Mesothelial cell of epicardium (in vitro differentiated cells): ENCODE results near the gene VGLL4. TPM values are rescaled to one million over a fixed set of nuclear protein-coding genes. Genes with fewer than 3 reads are reported as not detected.

ENCODE experiments used
- DNase-seq, 2 experiments: peaks; one replicate each; pipeline ENCODE4 v3.0.0; 2021; ENCODE audit warnings: low spot score in 2 of 2; ENCODE audit not compliant: unreplicated experiment in 2 of 2
- H3K27ac Mint-ChIP-seq: 2 replicates; pipeline ENCODE4 v1.8.0; 2021; ENCODE audit warnings: mixed read lengths
- H3K27me3 Mint-ChIP-seq: 2 replicates; pipeline ENCODE4 v1.8.0; 2021; ENCODE audit warnings: low read depth, mixed read lengths
- H3K36me3 Mint-ChIP-seq: 2 replicates; pipeline ENCODE4 v1.8.0; 2021; ENCODE audit warnings: mixed read lengths
- H3K4me1 Mint-ChIP-seq: 2 replicates; pipeline ENCODE4 v1.8.0; 2021; ENCODE audit warnings: mixed read lengths
- H3K4me3 Mint-ChIP-seq: 2 replicates; pipeline ENCODE4 v1.8.0; 2021; ENCODE audit warnings: mild to moderate bottlenecking, moderate library complexity, mixed read lengths
- H3K9me3 Mint-ChIP-seq: 2 replicates; pipeline ENCODE4 v1.8.0; 2021; ENCODE audit warnings: mixed read lengths
- CTCF ChIP-seq: fragments of 200-600 bp; sonication (generic); IDR thresholded peaks from one replicate; pipeline ENCODE4 v1.5.0; 2021; ENCODE audit warnings: antibody characterized with exemption; ENCODE audit not compliant: unreplicated experiment
- total RNA-seq: library from RNA; stranded (reverse); gene quantifications from 3 replicates; pipeline ENCODE4 v1.2.1, GENCODE V29; 2021

VGLL4 gene
- total RNA-seq, 1 donor from 2014 or later = 140 TPM

GRCh38 chr3:11636394-11636770 lies 7.3 kb downstream of the VGLL4 start:
- Mint-ChIP-seq H3K27me3 (no peaks in the 10 kb centered on the region), H3K36me3 (no peaks in the 10 kb centered on the region), H3K4me1 (peaks cover 93% of the 10 kb centered on the region), H3K9me3 (no peaks in the 10 kb centered on the region), H3K27ac (peak overlapping the region; percentile 80), H3K4me3 (peak overlapping the region; percentile 28)
- DNase-seq = no peak
- TF ChIP-seq CTCF = no peak

GRCh38 chr3:11635680-11636393 lies 7.9 kb downstream of the VGLL4 start:
- H3K27ac Mint-ChIP-seq = peak overlapping the region; percentile 41
- H3K9me3 Mint-ChIP-seq = no peaks in the 10 kb centered on the region
- H3K4me1 Mint-ChIP-seq = peaks cover 95% of the 10 kb centered on the region
- TF ChIP-seq CTCF = no peak
- no peak overlapping the region for H3K4me3 Mint-ChIP-seq
- no peaks in the 10 kb centered on the region for H3K36me3 Mint-ChIP-seq
- DNase-seq = no peak
- no peaks in the 10 kb centered on the region for H3K27me3 Mint-ChIP-seq

GRCh38 chr3:11634974-11635612 lies 8.6 kb downstream of the VGLL4 start:
- TF ChIP-seq CTCF = no peak
- H3K4me3 Mint-ChIP-seq = peak overlapping the region; percentile 2
- peak overlapping the region; percentile 41 for H3K27ac Mint-ChIP-seq
- DNase-seq = no peak
- H3K36me3 Mint-ChIP-seq = no peaks in the 10 kb centered on the region
- H3K4me1 Mint-ChIP-seq = peaks cover 92% of the 10 kb centered on the region
- H3K9me3 Mint-ChIP-seq = no peaks in the 10 kb centered on the region
- no peaks in the 10 kb centered on the region for H3K27me3 Mint-ChIP-seq

- peak overlapping the region; percentile 92 for H3K27ac Mint-ChIP-seq
- peaks cover 90% of the 10 kb centered on the region for H3K4me1 Mint-ChIP-seq
Observed at GRCh38 chr3:11634081-11634635, 9.6 kb downstream of the VGLL4 start.

GRCh38 chr3:11632966-11633365 lies 10.7 kb downstream of the VGLL4 start:
- Mint-ChIP-seq H3K36me3 (no peaks in the 10 kb centered on the region), H3K4me1 (peaks cover 78% of the 10 kb centered on the region), H3K27ac (peak overlapping the region; percentile 92), H3K4me3 (no peak overlapping the region), H3K27me3 (no peaks in the 10 kb centered on the region), H3K9me3 (no peaks in the 10 kb centered on the region)
- no peak for DNase-seq
- no peak for TF ChIP-seq CTCF

More at GRCh38 chr3:11634081-11634635, 9.6 kb downstream of the VGLL4 start:
- TF ChIP-seq CTCF = no peak
- no peak overlapping the region for H3K4me3 Mint-ChIP-seq
- no peaks in the 10 kb centered on the region for H3K9me3 Mint-ChIP-seq
- no peak for DNase-seq
- no peaks in the 10 kb centered on the region for H3K36me3 Mint-ChIP-seq
- H3K27me3 Mint-ChIP-seq = no peaks in the 10 kb centered on the region
